PC-9 (cell line): ENCODE data around the gene ZCRB1. TPM values are rescaled to one million over a fixed set of nuclear protein-coding genes. Genes with fewer than 3 reads are reported as not detected.

Source experiments
- BruUV-seq: library from RNA; stranded (reverse); fragments of 400-500 nt; replicated peaks from 2 replicates; lab custom pipeline; 2021; lab: Mats Ljungman, UMichigan
- CTCF ChIA-PET: fragments of 300-600 bp; sonication (Branson Sonifier 250); formaldehyde crosslinking; loops from one replicate; lab custom pipeline; 2022; ENCODE audit warnings: antibody characterized with exemption; lab: Charles Lee
- POLR2A ChIA-PET: fragments of 300-600 bp; sonication (Branson Sonifier 250); formaldehyde crosslinking; loops from one replicate; lab custom pipeline; 2022; ENCODE audit warnings: antibody characterized with exemption; ENCODE audit not compliant: unreplicated experiment; lab: Charles Lee
- DNase-seq, 2 experiments: peaks; one replicate each; pipeline versions ENCODE4 v3.0.0 to v3.0.0-alpha.2; 2015 to 2022; ENCODE audit warnings: mixed read lengths in 1 of 2
- H2AFZ ChIP-seq: fragments of 200-600 bp; sonication (generic); 2 replicates; pipeline ENCODE4 v1.8.1; 2017; ENCODE audit warnings: antibody characterized with exemption
- H3F3A ChIP-seq: fragments of 200-600 bp; sonication (generic); 2 replicates; pipeline ENCODE4 v1.8.1; 2017; ENCODE audit warnings: antibody characterized with exemption, mild to moderate bottlenecking, low read depth; ENCODE audit not compliant: insufficient read depth
- H3K27ac ChIP-seq: fragments of 200-600 bp; sonication (generic); 2 replicates; pipeline ENCODE4 v1.6.1; 2016; ENCODE audit warnings: mixed run types
- H3K27me3 ChIP-seq: fragments of 200-600 bp; sonication (generic); 2 replicates; pipeline ENCODE4 v1.6.1; 2016; ENCODE audit warnings: low read depth, mixed run types; ENCODE audit not compliant: insufficient read depth
- H3K36me3 ChIP-seq: fragments of 200-600 bp; sonication (generic); 2 replicates; pipeline ENCODE4 v1.6.1; 2016; ENCODE audit warnings: low read depth, mixed run types
- H3K4me1 ChIP-seq: fragments of 200-600 bp; sonication (generic); replicated peaks from 2 replicates; pipeline ENCODE4 v1.6.1; 2016; ENCODE audit warnings: mixed run types; ENCODE audit not compliant: insufficient read depth
- H3K4me2 ChIP-seq: fragments of 200-600 bp; sonication (generic); 2 replicates; pipeline ENCODE4 v1.6.1; 2017; ENCODE audit warnings: mixed run types
- H3K4me3 ChIP-seq: fragments of 200-600 bp; sonication (generic); 2 replicates; pipeline ENCODE4 v1.6.1; 2016; ENCODE audit warnings: mixed run types
- H3K79me2 ChIP-seq: fragments of 200-600 bp; sonication (generic); 2 replicates; pipeline ENCODE4 v1.6.1; 2017; ENCODE audit warnings: low read depth, mixed run types
- H3K9me2 ChIP-seq: fragments of 200-600 bp; sonication (generic); 2 replicates; pipeline ENCODE4 v1.8.1; 2017; ENCODE audit warnings: mild to moderate bottlenecking; ENCODE audit not compliant: insufficient read depth
- H3K9me3 ChIP-seq: fragments of 200-600 bp; sonication (generic); 2 replicates; pipeline ENCODE4 v1.8.1; 2016; ENCODE audit warnings: low read depth; ENCODE audit not compliant: insufficient read depth
- H4K20me1 ChIP-seq: fragments of 200-600 bp; sonication (generic); 2 replicates; pipeline ENCODE4 v1.8.1; 2017; ENCODE audit not compliant: insufficient read depth
- CTCF ChIP-seq: fragments of 200-600 bp; sonication (generic); conservative IDR thresholded peaks from 2 replicates; pipeline ENCODE4 v1.6.1; 2017; ENCODE audit warnings: mixed run types, antibody characterized with exemption, mild to moderate bottlenecking, moderate library complexity
- EZH2 ChIP-seq: fragments of 200-600 bp; sonication (generic); IDR thresholded peaks from 2 replicates; pipeline ENCODE4 v1.8.0; 2017; ENCODE audit warnings: antibody characterized with exemption, low read depth
- intact Hi-C: fragments of 100-400 bp; cut with micrococcal nuclease; formaldehyde crosslinking; loops from one replicate; pipeline ENCODE4 v1.10.0; 2022; ENCODE audit not compliant: unreplicated experiment
- total RNA-seq: library from RNA; stranded (reverse); gene quantifications from 2 replicates; pipeline ENCODE4 v1.2.3, GENCODE V29; 2021

Gene ZCRB1
- total RNA-seq, 1 experiment from 2014 or later, result 69.3 TPM

- CTCF ChIA-PET, result no interaction called here
- intact Hi-C loops, result no loop called here
- H3K36me3 ChIP-seq, result peaks cover 5% of the 10 kb centered on the region
- no peaks in the 10 kb centered on the region for H3K9me2 ChIP-seq
- H3K4me3 ChIP-seq, result no peak overlapping the region
- H3K27ac ChIP-seq, result no peak overlapping the region
- no peak overlapping the region for H2AFZ ChIP-seq
- POLR2A ChIA-PET, result no interaction called here
- no TSS peak for BruUV-seq
- no peaks in the 10 kb centered on the region for H3K27me3 ChIP-seq
- no peaks in the 10 kb centered on the region for H3F3A ChIP-seq
- H3K79me2 ChIP-seq, result peaks cover 3% of the 10 kb centered on the region; the same call in 1 of the 2 replicates
- no peak overlapping the region for H3K4me2 ChIP-seq
- H4K20me1 ChIP-seq, result 0 out of 2 replicates have a peak, but pooled peaks cover 3% of the 10 kb centered on the region
- no peaks in the 10 kb centered on the region for H3K4me1 ChIP-seq
- TF ChIP-seq CTCF, result no peak
- no peak for TF ChIP-seq EZH2
- H3K9me3 ChIP-seq, result no peaks in the 10 kb centered on the region
- DNase-seq, result no peak
Measured at GRCh38 chr12:42364692-42365091, 38.8 kb upstream of the ZCRB1 start.

- Histone ChIP-seq H3K9me3 (no peaks in the 10 kb centered on the region), H2AFZ (no peak overlapping the region), H3K27me3 (no peaks in the 10 kb centered on the region), H4K20me1 (no peaks in the 10 kb centered on the region), H3F3A (no peaks in the 10 kb centered on the region), H3K4me2 (no peak overlapping the region), H3K27ac (no peak overlapping the region), H3K9me2 (no peaks in the 10 kb centered on the region), H3K79me2 (peaks cover 3% of the 10 kb centered on the region; the same call in 1 of the 2 replicates), H3K4me1 (no peaks in the 10 kb centered on the region), H3K36me3 (peaks cover 10% of the 10 kb centered on the region), H3K4me3 (no peak overlapping the region)
- ChIA-PET POLR2A (no interaction called here), CTCF (no interaction called here)
- BruUV-seq, result no TSS peak
- TF ChIP-seq CTCF (no peak), EZH2 (no peak)
- intact Hi-C loops, result no loop called here
- no peak for DNase-seq
Measured at GRCh38 chr12:42362647-42363260, 36.9 kb upstream of the ZCRB1 start.

- TF ChIP-seq EZH2, result no peak
- no peak for TF ChIP-seq CTCF
- peaks cover 10% of the 10 kb centered on the region for H3K36me3 ChIP-seq
- intact Hi-C loops, result no loop called here
- H3K27me3 ChIP-seq, result no peaks in the 10 kb centered on the region
- H4K20me1 ChIP-seq, result no peaks in the 10 kb centered on the region
- H3K9me2 ChIP-seq, result no peaks in the 10 kb centered on the region
- BruUV-seq, result no TSS peak
- ChIA-PET CTCF (no interaction called here), POLR2A (no interaction called here)
- H2AFZ ChIP-seq, result no peak overlapping the region
- no peak overlapping the region for H3K4me3 ChIP-seq
- no peak overlapping the region for H3K4me2 ChIP-seq
- H3K79me2 ChIP-seq, result peaks cover 3% of the 10 kb centered on the region; the same call in 1 of the 2 replicates
- DNase-seq, result no peak
- H3K27ac ChIP-seq, result no peak overlapping the region
- no peaks in the 10 kb centered on the region for H3K4me1 ChIP-seq
- H3F3A ChIP-seq, result no peaks in the 10 kb centered on the region
- H3K9me3 ChIP-seq, result no peaks in the 10 kb centered on the region
Measured at GRCh38 chr12:42361909-42362646, 36.2 kb upstream of the ZCRB1 start.
